ENCODE results near the gene UFSP2.
A peak's percentile ranks its signal among the peaks of the same experiment; 100 is the strongest.

The UFSP2 gene

GRCh38 chr4:185425647-185426352 is at the start of gene UFSP2:
UFSP2 (minus strand) TSS chr4:185425964; CDS start chr4:185425868, 96 bp downstream.
- DNase-seq (ENCODE audit: low read depth in 2 of 2, low spot score in 1 of 2): peak; percentile 76 to 95

- no peak for DNase-seq (ENCODE audit: low read depth in 2 of 2, low spot score in 1 of 2)
These were observed 47.5 kb upstream of the UFSP2 start for GRCh38 chr4:185473247-185473646.

- no peak for DNase-seq (ENCODE audit: low read depth in 2 of 2, low spot score in 1 of 2)
These were observed 46.4 kb upstream of the UFSP2 start for GRCh38 chr4:185472103-185472542.

GRCh38 chr4:185471235-185472102 is 45.7 kb upstream of the UFSP2 start, which contains the start of gene CCDC110:
CCDC110 (minus strand) TSS chr4:185471733; CDS start chr4:185471683, 50 bp downstream.
- DNase-seq (ENCODE audit: low read depth in 2 of 2, low spot score in 1 of 2): peak; percentile 77 to 79

- peak; percentile 8 to 17 for DNase-seq (ENCODE audit: low read depth in 2 of 2, low spot score in 1 of 2)
These were observed 44.9 kb upstream of the UFSP2 start for GRCh38 chr4:185470501-185471195.

GRCh38 chr4:185469580-185470154 is 43.9 kb upstream of the UFSP2 start:
- DNase-seq (ENCODE audit: low read depth in 2 of 2, low spot score in 1 of 2): no peak

- no peak for DNase-seq (ENCODE audit: low read depth in 2 of 2, low spot score in 1 of 2)
These were observed 43.2 kb upstream of the UFSP2 start for GRCh38 chr4:185468999-185469398.

- DNase-seq (ENCODE audit: low read depth in 2 of 2, low spot score in 1 of 2): no peak
These were observed 42.2 kb upstream of the UFSP2 start for GRCh38 chr4:185467991-185468390.

- no peak for DNase-seq (ENCODE audit: low read depth in 2 of 2, low spot score in 1 of 2)
These were observed 41.3 kb upstream of the UFSP2 start for GRCh38 chr4:185467101-185467500.

- no peak for DNase-seq (ENCODE audit: low read depth in 2 of 2, low spot score in 1 of 2)
These were observed 39.9 kb upstream of the UFSP2 start for GRCh38 chr4:185465707-185466106.

GRCh38 chr4:185464887-185465286 is 39.1 kb upstream of the UFSP2 start:
- no peak for DNase-seq (ENCODE audit: low read depth in 2 of 2, low spot score in 1 of 2)

- DNase-seq (ENCODE audit: low read depth in 2 of 2, low spot score in 1 of 2): no peak
These were observed 38.4 kb upstream of the UFSP2 start for GRCh38 chr4:185464183-185464582.

GRCh38 chr4:185463541-185463940 is 37.8 kb upstream of the UFSP2 start:
- DNase-seq (ENCODE audit: low read depth in 2 of 2, low spot score in 1 of 2): no peak

- DNase-seq (ENCODE audit: low read depth in 2 of 2, low spot score in 1 of 2): no peak
These were observed 35.8 kb upstream of the UFSP2 start for GRCh38 chr4:185461565-185461964.

GRCh38 chr4:185457136-185457535 is 31.4 kb upstream of the UFSP2 start:
- DNase-seq (ENCODE audit: low read depth in 2 of 2, low spot score in 1 of 2): no peak

- no peak for DNase-seq (ENCODE audit: low read depth in 2 of 2, low spot score in 1 of 2)
These were observed 30.4 kb upstream of the UFSP2 start for GRCh38 chr4:185456131-185456530.

GRCh38 chr4:185445209-185445608 is 19.4 kb upstream of the UFSP2 start:
- DNase-seq (ENCODE audit: low read depth in 2 of 2, low spot score in 1 of 2): no peak

- DNase-seq (ENCODE audit: low read depth in 2 of 2, low spot score in 1 of 2): no peak
These were observed 15.7 kb upstream of the UFSP2 start for GRCh38 chr4:185441479-185441878.

- DNase-seq (ENCODE audit: low read depth in 2 of 2, low spot score in 1 of 2): no peak
These were observed 12.0 kb upstream of the UFSP2 start for GRCh38 chr4:185437809-185438208.

- DNase-seq (ENCODE audit: low read depth in 2 of 2, low spot score in 1 of 2): no peak
These were observed 9.7 kb upstream of the UFSP2 start for GRCh38 chr4:185435466-185435865.

- DNase-seq (ENCODE audit: low read depth in 2 of 2, low spot score in 1 of 2): no peak
These were observed 3.9 kb upstream of the UFSP2 start for GRCh38 chr4:185429660-185430059.

Data from stimulated activated CD8-positive, alpha-beta memory T cell treated with anti-CD3 and anti-CD28 coated beads, Interleukin-4, amount 100 ng/mL, for 1 hour (primary cell).